GM20000 (cell line): ENCODE results near the gene DDIAS.
A peak's percentile ranks its signal among the peaks of the same experiment; 100 is the strongest.

Experiments used
- DNase-seq: peaks from one replicate; pipeline ENCODE4 v3.0.0; 2012; ENCODE audit warnings: low spot score
- CTCF ChIP-seq: IDR thresholded peaks from 2 replicates; pipeline ENCODE4 v1.5.1; 2012; ENCODE audit warnings: mild to moderate bottlenecking, control low read depth; ENCODE audit errors: extremely low read depth, missing control alignments

Gene DDIAS

GRCh38 chr11:82890002-82890341, 11.6 kb upstream of the DDIAS start:
- no peak for DNase-seq
- no peak for TF ChIP-seq CTCF

- no peak for TF ChIP-seq CTCF
- DNase-seq, result no peak
Measured at GRCh38 chr11:82890936-82891335, 10.6 kb upstream of the DDIAS start.

GRCh38 chr11:82892611-82893169, 8.8 kb upstream of the DDIAS start:
- TF ChIP-seq CTCF, result no peak
- DNase-seq, result no peak

GRCh38 chr11:82895437-82896091, 6.0 kb upstream of the DDIAS start:
- peak; percentile 42 for DNase-seq
- TF ChIP-seq CTCF, result no peak

- no peak for TF ChIP-seq CTCF
- no peak for DNase-seq
Measured at GRCh38 chr11:82896183-82896582, 5.4 kb upstream of the DDIAS start.

- TF ChIP-seq CTCF, result no peak
- DNase-seq, result no peak
Measured at GRCh38 chr11:82898241-82898640, 3.3 kb upstream of the DDIAS start.

GRCh38 chr11:82899186-82899820, 2.2 kb upstream of the DDIAS start:
- no peak for DNase-seq

More at GRCh38 chr11:82899186-82899820, 2.2 kb upstream of the DDIAS start:
- no peak for TF ChIP-seq CTCF
